Coronary artery (tissue), 2 donors: ENCODE measurements around the gene DTNB.

Experiments
- DNase-seq: peaks from one replicate; pipeline ENCODE4 v3.0.0-alpha.2; 2017; ENCODE audit warnings: low spot score
- H3K27ac ChIP-seq, 2 donors: fragments of 200-600 bp; sonication (generic); one replicate each; pipeline ENCODE4 v1.5.1; 2016 to 2019
- H3K4me3 ChIP-seq: fragments of 200-600 bp; sonication (generic); 2 replicates; pipeline ENCODE4 v1.5.1; 2016; ENCODE audit warnings: mild to moderate bottlenecking, moderate library complexity
- TF ChIP-seq, protein P1 (sequence below): fragments of 200-600 bp; sonication (generic); IDR thresholded peaks from one replicate; pipeline ENCODE4 v1.5.1; 2019; ENCODE audit warnings: antibody characterized with exemption

The DTNB gene

DNA sequence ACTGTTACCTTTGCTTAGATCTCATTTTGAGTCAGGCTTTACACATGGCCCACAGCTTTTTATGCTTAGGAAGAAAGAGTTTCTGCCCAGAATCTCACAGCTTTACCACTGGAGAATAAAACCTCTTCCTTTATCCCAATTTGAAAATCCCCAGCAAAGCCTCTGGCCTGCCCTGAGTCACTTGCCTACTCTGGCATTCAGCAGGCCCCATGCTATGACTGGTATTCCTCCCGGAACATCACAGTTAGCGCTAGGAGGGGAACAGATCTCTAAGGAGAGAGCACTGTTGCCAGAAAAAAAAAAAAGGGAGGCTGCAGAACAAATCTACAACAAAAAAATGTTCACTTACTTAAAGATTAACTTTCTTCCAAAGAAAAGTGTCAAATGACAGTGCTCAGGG, 178.8 kb downstream of the DTNB start:
- TF ChIP-seq, protein P1, sequence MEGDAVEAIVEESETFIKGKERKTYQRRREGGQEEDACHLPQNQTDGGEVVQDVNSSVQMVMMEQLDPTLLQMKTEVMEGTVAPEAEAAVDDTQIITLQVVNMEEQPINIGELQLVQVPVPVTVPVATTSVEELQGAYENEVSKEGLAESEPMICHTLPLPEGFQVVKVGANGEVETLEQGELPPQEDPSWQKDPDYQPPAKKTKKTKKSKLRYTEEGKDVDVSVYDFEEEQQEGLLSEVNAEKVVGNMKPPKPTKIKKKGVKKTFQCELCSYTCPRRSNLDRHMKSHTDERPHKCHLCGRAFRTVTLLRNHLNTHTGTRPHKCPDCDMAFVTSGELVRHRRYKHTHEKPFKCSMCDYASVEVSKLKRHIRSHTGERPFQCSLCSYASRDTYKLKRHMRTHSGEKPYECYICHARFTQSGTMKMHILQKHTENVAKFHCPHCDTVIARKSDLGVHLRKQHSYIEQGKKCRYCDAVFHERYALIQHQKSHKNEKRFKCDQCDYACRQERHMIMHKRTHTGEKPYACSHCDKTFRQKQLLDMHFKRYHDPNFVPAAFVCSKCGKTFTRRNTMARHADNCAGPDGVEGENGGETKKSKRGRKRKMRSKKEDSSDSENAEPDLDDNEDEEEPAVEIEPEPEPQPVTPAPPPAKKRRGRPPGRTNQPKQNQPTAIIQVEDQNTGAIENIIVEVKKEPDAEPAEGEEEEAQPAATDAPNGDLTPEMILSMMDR = no peak
- Histone ChIP-seq H3K27ac (no peak overlapping the region), H3K4me3 (no peak overlapping the region)
- DNase-seq = no peak

DNA sequence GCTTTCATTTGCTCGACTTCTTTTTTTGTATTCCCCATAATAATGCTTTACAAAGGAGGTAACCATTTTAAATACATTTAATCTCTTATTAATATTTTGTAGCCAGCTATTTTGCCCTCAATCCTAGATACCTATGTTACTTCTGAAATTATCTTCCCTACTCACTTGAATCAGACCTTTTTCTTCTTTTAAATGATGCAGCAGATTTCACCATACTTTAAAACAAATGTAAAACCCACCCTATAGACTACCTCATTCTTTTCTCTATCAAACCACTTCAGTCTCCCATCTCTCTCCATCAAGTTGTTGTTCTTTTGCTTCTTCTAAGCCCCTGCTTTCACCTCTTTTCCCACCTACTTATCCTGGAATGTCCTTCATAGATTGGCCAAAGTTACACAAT, 180.2 kb downstream of the DTNB start:
- no peak for DNase-seq
- Histone ChIP-seq H3K27ac (no peak overlapping the region), H3K4me3 (no peak overlapping the region)
- TF ChIP-seq, protein P1 = no peak

DNA sequence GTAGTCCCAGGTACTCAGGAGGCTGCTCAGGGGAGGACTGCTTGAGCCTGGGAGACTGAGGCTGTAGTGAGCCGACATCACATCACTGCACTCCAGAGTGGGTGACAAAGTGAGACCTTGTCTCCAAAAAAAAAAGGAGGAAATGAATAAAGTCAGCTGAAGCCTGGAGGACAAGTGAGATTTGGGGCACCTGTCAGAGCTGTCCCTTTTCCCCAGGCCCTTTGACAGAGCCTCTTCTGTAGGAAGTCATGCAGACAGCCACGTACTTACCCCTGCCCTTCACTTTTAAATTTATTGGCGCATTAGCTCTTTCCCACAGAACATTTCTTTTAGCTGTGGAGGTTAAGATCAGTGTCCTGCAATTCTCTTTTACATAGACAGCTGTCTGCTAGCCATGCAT, 180.7 kb downstream of the DTNB start:
- H3K4me3 ChIP-seq = no peak overlapping the region
- no peak overlapping the region for H3K27ac ChIP-seq
- TF ChIP-seq, protein P1 = no peak
- DNase-seq = no peak

DNA sequence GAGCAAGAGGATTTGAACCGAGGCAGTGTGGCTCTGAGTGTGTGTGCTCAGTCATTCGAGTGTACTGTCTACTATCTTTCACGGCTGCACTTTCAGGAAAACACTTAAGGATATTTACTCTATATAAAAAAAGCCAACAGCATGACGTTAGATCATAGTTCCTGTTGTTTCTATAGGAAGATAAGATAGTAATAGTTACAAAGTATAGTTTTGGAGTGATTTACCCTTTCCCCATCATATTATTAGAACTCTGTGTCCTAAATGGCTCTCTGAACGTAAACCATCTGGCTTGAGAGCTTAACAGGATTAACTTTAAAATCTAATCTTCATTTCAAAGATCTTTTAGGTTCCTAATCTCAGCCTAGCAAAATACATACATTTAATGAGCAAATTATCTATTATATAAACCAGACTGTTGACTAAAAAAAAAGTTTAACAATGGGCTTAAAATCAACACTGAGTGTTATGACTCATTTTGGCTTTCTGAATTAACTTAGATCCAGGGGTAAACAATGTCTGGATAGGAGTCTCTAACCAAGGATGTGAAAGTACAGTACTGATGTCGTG, 181.3 kb downstream of the DTNB start:
- TF ChIP-seq, protein P1 = no peak
- H3K27ac ChIP-seq = no peak overlapping the region
- DNase-seq = no peak
- no peak overlapping the region for H3K4me3 ChIP-seq

DNA sequence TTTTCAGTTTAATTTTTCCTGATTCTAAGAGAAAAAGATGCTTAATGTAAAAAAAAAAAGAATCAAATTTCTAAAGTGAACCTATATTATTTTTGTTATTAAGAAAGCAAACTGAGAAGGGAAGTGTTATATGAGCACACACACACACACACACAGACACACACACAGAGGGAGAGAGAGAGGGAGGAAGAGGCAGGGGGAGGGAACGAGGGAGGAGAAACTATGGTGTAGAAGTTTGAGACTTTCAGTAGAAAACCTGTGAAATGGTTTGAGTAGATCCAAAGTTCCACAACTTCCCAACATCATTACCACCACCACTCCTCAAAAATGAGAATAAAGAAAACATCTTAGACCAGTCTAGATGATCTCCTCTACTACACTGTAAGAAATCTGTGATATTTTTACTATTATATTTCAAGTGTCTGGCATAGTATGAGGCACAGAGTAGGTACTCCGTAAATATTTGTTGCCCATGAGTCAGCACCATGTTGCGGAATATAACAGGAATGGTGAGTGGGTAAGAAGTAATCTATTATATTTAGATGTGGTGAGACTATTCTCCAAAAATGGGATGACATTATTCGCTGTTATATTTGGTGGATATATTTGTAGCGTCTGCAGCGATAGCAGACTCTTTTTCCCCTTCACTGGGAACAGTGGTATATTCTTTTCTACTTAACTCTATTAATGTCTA, 182.2 kb downstream of the DTNB start:
- Histone ChIP-seq H3K4me3 (no peak overlapping the region), H3K27ac (no peak overlapping the region)
- DNase-seq = no peak
- TF ChIP-seq, protein P1 = no peak

DNA sequence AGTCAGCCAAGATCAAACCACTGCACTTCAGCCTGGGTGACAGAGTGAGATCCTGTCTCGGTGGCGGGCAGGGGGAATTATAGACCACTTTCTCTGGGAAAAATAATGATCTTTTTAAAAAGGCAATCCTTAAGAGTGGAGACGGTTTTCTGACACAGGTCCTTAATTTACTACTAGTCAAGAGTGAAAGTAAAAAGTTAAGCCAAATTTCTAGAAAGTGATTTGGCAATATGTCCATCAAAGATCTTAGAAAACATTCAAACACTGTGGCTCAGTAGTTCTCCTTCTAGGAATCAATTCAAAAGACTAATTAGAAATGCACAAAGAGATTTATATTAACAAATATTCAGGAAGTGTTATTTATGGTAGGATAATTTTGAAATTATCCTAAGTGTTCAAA, 183.2 kb downstream of the DTNB start:
- TF ChIP-seq, protein P1 = no peak
- DNase-seq = no peak
- Histone ChIP-seq H3K27ac (no peak overlapping the region), H3K4me3 (no peak overlapping the region)

DNA sequence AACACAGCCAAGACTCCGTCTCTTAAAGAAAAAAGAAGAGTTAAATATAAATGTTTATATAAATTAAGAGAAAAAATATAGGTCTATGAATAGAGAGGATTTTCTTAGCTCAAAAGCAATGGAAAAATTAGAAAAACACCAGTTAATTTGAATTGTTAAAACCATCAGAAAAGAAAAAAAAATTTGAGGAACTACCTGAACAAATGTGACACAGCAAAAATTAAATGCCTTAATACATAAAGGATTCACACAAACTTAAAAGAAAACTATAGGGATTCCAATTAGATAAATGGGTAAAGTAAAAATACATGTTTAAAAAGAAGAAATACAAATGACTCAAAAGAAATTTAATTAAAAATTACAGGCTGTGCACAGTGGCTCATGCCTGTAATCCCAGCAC, 183.7 kb downstream of the DTNB start:
- no peak for DNase-seq
- Histone ChIP-seq H3K27ac (no peak overlapping the region), H3K4me3 (no peak overlapping the region)
- TF ChIP-seq, protein P1 = no peak
